GM12874 (cell line): ENCODE data around the gene KRTAP5-1.

Source experiments
- CTCF ChIP-seq: IDR thresholded peaks from 2 replicates; pipeline ENCODE4 v1.5.1; 2011; ENCODE audit warnings: low read depth, mild to moderate bottlenecking, control low read depth, low read length, moderate library complexity; ENCODE audit not compliant: insufficient read depth

KRTAP5-1 gene

GRCh38 chr11:1608363-1608762 is 23.3 kb upstream of the KRTAP5-1 start, which contains the start of gene KRTAP5-3:
Gene KRTAP5-3, minus strand, starts transcription at chr11:1608463. Its CDS starts 78 bp downstream, at chr11:1608385.
- no peak for TF ChIP-seq CTCF

GRCh38 chr11:1604711-1605110 is 19.6 kb upstream of the KRTAP5-1 start:
- no peak for TF ChIP-seq CTCF

DNA sequence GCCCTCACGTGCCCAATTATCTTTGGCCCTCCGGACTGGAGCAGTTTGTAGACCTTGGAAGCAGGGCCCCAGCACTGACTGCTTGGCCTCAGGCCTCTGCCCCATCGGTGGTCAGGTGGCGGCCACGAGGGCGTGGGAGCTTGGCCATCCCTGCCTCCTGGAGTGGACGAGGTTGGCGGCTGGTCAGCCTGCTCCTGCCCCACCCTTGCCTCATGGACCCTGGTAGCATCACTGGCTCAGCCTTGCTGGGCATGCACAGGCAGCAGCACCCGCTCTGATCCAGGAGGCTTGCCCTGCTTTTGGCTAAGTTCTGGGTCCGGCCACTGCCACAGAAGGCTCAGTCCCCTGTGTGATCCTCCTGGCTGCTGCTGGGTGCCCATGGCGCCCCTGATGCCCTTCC is 19.1 kb upstream of the KRTAP5-1 start:
- no peak for TF ChIP-seq CTCF

- TF ChIP-seq CTCF: no peak
Measured at GRCh38 chr11:1603629-1604028, 18.5 kb upstream of the KRTAP5-1 start.

DNA sequence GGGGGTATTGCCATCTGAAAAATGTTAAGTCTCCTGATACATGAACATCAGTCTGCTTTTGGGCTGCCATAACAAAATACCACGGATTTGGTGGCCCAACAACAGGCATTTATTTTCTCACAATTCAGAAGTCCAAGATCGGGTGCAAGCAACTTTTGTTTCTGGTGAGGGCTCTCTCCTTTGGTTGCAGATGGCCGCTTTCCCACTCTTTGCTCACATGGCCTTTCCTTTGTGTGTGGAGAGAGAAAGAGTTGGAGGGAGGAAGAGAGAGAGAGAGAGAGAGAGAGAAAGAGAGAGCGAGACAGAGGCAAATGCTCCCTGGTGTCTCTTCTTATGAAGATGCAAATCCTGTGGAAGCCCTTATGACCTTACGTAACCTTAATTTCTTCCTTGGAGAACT is 15.5 kb upstream of the KRTAP5-1 start:
- TF ChIP-seq CTCF: no peak

DNA sequence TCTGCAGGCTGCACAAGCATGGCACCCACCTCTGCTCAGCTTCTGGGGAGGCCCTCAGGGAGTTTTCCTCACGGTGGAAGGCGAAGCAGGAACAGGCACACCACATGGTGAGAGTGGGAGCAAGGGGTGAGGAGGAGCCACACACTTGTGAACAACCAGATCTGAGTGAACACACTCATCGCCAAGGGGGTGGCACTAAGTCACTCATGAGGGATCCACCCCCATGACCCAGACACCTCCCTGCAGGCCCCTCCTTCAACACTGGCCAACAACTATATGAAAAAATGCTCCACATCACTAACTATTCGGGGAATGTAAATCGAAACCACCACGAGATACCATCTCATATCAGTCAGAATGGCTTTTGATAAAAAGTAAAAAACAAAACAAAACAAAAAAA is 13.7 kb upstream of the KRTAP5-1 start:
- no peak for TF ChIP-seq CTCF

DNA sequence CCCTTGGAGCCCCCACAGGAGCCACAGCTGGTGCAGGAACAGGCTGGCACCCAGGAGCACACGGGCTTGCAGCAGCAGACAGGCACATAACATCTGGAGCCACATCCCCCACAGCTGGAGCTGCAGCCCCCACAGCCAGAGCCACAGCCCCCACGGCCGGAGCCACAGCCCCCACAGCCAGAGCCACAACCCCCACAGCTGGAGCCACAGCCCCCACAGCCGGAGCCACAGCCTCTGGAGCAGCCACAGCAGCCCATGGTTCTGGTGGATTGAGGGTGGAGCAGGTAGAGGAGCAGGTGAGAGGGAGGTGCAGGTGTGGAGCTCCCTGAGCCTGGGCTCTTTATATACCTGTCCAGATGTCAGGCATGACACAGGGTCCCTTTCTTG is 12.9 kb upstream of the KRTAP5-1 start, which contains the start of gene KRTAP5-2:
Gene KRTAP5-2 (minus strand): TSS at position 301 of the 387 bp plus-strand sequence. CDS start 44 bp downstream, at position 257.
- TF ChIP-seq CTCF: no peak

DNA sequence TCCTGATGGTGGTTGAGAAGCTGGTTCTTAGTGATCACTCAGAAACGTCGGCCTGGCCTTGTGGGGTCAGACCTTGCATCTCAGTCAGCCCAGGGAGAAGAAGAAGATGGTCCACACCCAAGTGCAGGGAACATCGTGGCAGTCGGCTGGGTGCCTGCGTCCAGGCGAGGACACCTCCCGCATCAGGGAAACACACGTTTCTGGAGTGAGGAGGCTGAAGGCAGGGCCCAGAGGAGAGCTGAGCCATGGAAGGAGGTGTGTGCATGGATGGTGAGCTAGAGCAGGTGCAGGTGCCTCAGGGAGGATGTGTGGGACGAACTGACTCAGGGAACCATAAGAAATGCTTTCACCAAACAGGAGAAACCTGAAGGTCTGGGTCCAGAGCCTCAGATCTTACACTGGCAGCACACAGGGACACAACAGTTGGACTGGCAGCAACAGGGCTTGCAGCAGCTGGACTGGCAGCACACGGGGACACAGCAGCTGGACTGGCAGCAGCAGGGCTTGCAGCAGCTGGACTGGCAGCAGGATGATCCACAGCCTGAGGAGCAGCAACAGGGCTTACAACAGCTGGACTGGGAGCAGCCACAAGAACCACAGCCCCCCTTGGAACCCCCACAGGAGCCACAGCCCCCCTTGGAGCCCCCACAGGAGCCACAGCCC is 12.4 kb upstream of the KRTAP5-1 start:
- TF ChIP-seq CTCF: no peak
